K562 (cell line): Measurements from ENCODE around the gene MAB21L4. TPM values are rescaled to one million over a fixed set of nuclear protein-coding genes. Genes with fewer than 3 reads are reported as not detected.
A peak's percentile ranks its signal among the peaks of the same experiment; 100 is the strongest.

Experiments used
- ATAC-seq: fragments of 200-7000 bp; cut with Tn5 transposase; 3 replicates; pipeline ENCODE4 v1.9.1; 2020; ENCODE audit warnings: moderate library complexity
- BruUV-seq: library from RNA; stranded (reverse); fragments of 400-500 nt; replicated peaks from 2 replicates; lab custom pipeline; 2021; lab: Mats Ljungman, UMichigan
- CTCF ChIA-PET: fragments of 300-600 bp; formaldehyde crosslinking; extraction: SDS; loops from one replicate; lab custom pipeline; 2021; ENCODE audit warnings: low intra/inter-chr PET ratio; lab: Yijun Ruan, JAX
- POLR2A ChIA-PET: fragments of 300-600, 350-650 bp; sonication (Branson Sonifier 250); formaldehyde crosslinking; extraction: SDS; loops from one replicate; lab custom pipeline; 2021; ENCODE audit warnings: antibody characterized with exemption, inconsistent platforms; lab: Yijun Ruan, JAX
- DNase-seq, 4 experiments: peaks; one replicate each; pipeline versions ENCODE4 v3.0.0 to v3.0.0-alpha.2; 2011 to 2018; ENCODE audit warnings: low spot score in 3 of 4, mixed read lengths in 3 of 4; ENCODE audit errors: extremely low read depth in 1 of 4
- FAIRE-seq: peaks from 2 replicates; lab custom pipeline; 2011; peaks lifted over from hg19 to GRCh38; lab: Jason Lieb, UNC
- H2AFZ ChIP-seq: 2 replicates; pipeline ENCODE4 v1.6.0; 2011; ENCODE audit warnings: low read depth, low read length, control low read depth, inconsistent platforms
- H3K27ac ChIP-seq: fragments of 200-600 bp; 3 replicates; pipeline ENCODE4 v1.8.0; 2011; ENCODE audit warnings: low read depth, mild to moderate bottlenecking, control low read depth, inconsistent platforms, low read length, moderate library complexity, mixed read lengths; ENCODE audit errors: extremely low read depth
- H3K27me3 ChIP-seq, 2 experiments: fragments of 300-600 bp in 1 of 2; 2 replicates in 1 of 2; 3 replicates in 1 of 2; pipeline versions ENCODE4 v1.6.0 to v1.8.0; 2011; ENCODE audit warnings: inconsistent platforms in 2 of 2, low read length in 2 of 2, mild to moderate bottlenecking in 1 of 2, mixed read lengths in 1 of 2, moderate library complexity in 1 of 2; ENCODE audit not compliant: control insufficient read depth in 2 of 2, insufficient read depth in 2 of 2
- H3K36me3 ChIP-seq: fragments of 300-600 bp; 3 replicates; pipeline ENCODE4 v1.8.0; 2011; ENCODE audit warnings: mild to moderate bottlenecking, low read length, inconsistent platforms; ENCODE audit not compliant: control insufficient read depth, insufficient read depth
- H3K4me1 ChIP-seq, 2 experiments: fragments of 200-600 bp in 1 of 2; replicated peaks in 1 of 2; 2 replicates in 1 of 2; 3 replicates in 1 of 2; pipeline versions ENCODE4 v1.5.1 to v1.8.0; 2011; ENCODE audit warnings: inconsistent platforms in 2 of 2, low read length in 2 of 2, mild to moderate bottlenecking in 1 of 2, mixed read lengths in 1 of 2, moderate library complexity in 1 of 2; ENCODE audit not compliant: control insufficient read depth in 2 of 2, insufficient read depth in 2 of 2
- H3K4me2 ChIP-seq: 2 replicates; pipeline ENCODE4 v1.6.1; 2011; ENCODE audit warnings: low read length, control low read depth, inconsistent platforms, mixed read lengths; ENCODE audit not compliant: insufficient read depth
- H3K4me3 ChIP-seq: fragments of 200-600 bp; sonication (generic), shearing (Covaris generic); 2 replicates; pipeline ENCODE4 v1.5.1; 2016; ENCODE audit warnings: control low read depth, inconsistent platforms
- H3K79me2 ChIP-seq: fragments of 200-600 bp; 3 replicates; pipeline ENCODE4 v1.8.0; 2011; ENCODE audit warnings: low read length, inconsistent platforms; ENCODE audit not compliant: control insufficient read depth, insufficient read depth
- H3K9ac ChIP-seq, 2 experiments: 2 replicates each; pipeline versions ENCODE4 v1.6.0 to v1.6.1; 2011; ENCODE audit warnings: low read depth in 2 of 2, low read length in 2 of 2, control low read depth in 1 of 2, inconsistent platforms in 1 of 2, mild to moderate bottlenecking in 1 of 2, mixed read lengths in 1 of 2; ENCODE audit not compliant: insufficient read depth in 1 of 2
- H3K9me1 ChIP-seq: one replicate; pipeline ENCODE4 v1.6.0; 2011; ENCODE audit warnings: inconsistent platforms, mild to moderate bottlenecking, low read length, moderate library complexity; ENCODE audit not compliant: control insufficient read depth, insufficient read depth
- H3K9me3 ChIP-seq: replicated peaks from 2 replicates; pipeline ENCODE4 v1.5.1; 2011; ENCODE audit warnings: low read depth, low read length, inconsistent platforms; ENCODE audit not compliant: control insufficient read depth, insufficient read depth
- H4K20me1 ChIP-seq: replicated peaks from 2 replicates; pipeline ENCODE4 v1.6.1; 2011; ENCODE audit warnings: low read length, inconsistent platforms, mixed read lengths; ENCODE audit not compliant: control insufficient read depth, insufficient read depth
- CTCF ChIP-seq, 3 experiments: IDR thresholded peaks in 2 of 3; conservative IDR thresholded peaks in 1 of 3; 2 replicates each; pipeline ENCODE4 v1.5.1; 2011 to 2012; ENCODE audit warnings: low read length in 3 of 3, mild to moderate bottlenecking in 3 of 3, control low read depth in 2 of 3, improper control_type of control experiment in 1 of 3, inconsistent platforms in 1 of 3, low read depth in 1 of 3, mixed read lengths in 1 of 3, moderate library complexity in 1 of 3; ENCODE audit not compliant: insufficient read depth in 2 of 3
- CTCFL ChIP-seq: IDR thresholded peaks from 2 replicates; pipeline ENCODE4 v1.6.1; 2011; ENCODE audit warnings: borderline replicate concordance, low read depth, mild to moderate bottlenecking, moderate library complexity, low read length; ENCODE audit not compliant: insufficient read depth, poor library complexity, severe bottlenecking
- MAZ ChIP-seq, 2 experiments: fragments of 450-650 bp in 1 of 2; sonication (generic) in 1 of 2; formaldehyde crosslinking; IDR thresholded peaks in 1 of 2; conservative IDR thresholded peaks in 1 of 2; 2 replicates each; pipeline versions ENCODE4 v1.4.0 to v1.5.0; 2020; ENCODE audit warnings: mild to moderate bottlenecking in 1 of 2, missing genetic modification reagents in 1 of 2
- RAD21 ChIP-seq, 2 experiments: fragments of 250-450 bp in 1 of 2; fragments of 450-650 bp in 1 of 2; sonication (Bioruptor Pico) in 1 of 2; formaldehyde crosslinking in 1 of 2; IDR thresholded peaks in 1 of 2; conservative IDR thresholded peaks in 1 of 2; 2 replicates each; pipeline versions ENCODE4 v1.4.0 to v1.8.0; 2020 to 2022; ENCODE audit warnings: mild to moderate bottlenecking in 2 of 2, moderate library complexity in 1 of 2
- SIN3B ChIP-seq: fragments of 450-650 bp; IDR thresholded peaks from 2 replicates; pipeline ENCODE4 v1.6.1; 2017; ENCODE audit warnings: low read depth, mild to moderate bottlenecking, moderate library complexity
- SIRT6 ChIP-seq: IDR thresholded peaks from one replicate; pipeline ENCODE4 v1.6.1; 2012; ENCODE audit warnings: low read depth, mild to moderate bottlenecking, control low read depth, inconsistent platforms, low read length, moderate library complexity
- SMC3 ChIP-seq: conservative IDR thresholded peaks from 2 replicates; pipeline ENCODE4 v1.6.1; 2011; ENCODE audit warnings: low read depth, low read length, improper control_type of control experiment; ENCODE audit not compliant: insufficient read depth
- ZBTB7A ChIP-seq: IDR thresholded peaks from 2 replicates; pipeline ENCODE4 v1.6.1; 2011; ENCODE audit warnings: low read depth, mild to moderate bottlenecking, low read length, moderate library complexity, borderline replicate concordance; ENCODE audit not compliant: control insufficient read depth
- ZFP36 ChIP-seq: fragments of 150-350 bp; IDR thresholded peaks from 2 replicates; pipeline ENCODE4 v1.6.1; 2018; ENCODE audit warnings: low read length, low read depth; ENCODE audit not compliant: partially characterized antibody
- WGBS: fragments of 100-300 bp; shearing (Covaris generic); methylation state at CpG from one replicate; pipeline ENCODE4 v1.1.6; 2016; ENCODE audit warnings: low coverage, mixed read lengths; ENCODE audit not compliant: insufficient coverage; ENCODE audit errors: missing lambda C conversion rate; 5-methylcytosine and 5-hydroxymethylcytosine counted together
- in situ Hi-C: fragments of 300-500 bp; cut with MboI; formaldehyde crosslinking; loops from 4 replicates; pipeline ENCODE4 v1.15.0; 2018; ENCODE audit warnings: inconsistent platforms, mixed read lengths
- intact Hi-C: fragments of 100-400 bp; cut with micrococcal nuclease; formaldehyde crosslinking; loops from 2 replicates; pipeline ENCODE4 v1.14.2; 2022
- polyA plus RNA-seq, 8 experiments: library from polyadenylated mRNA; depleted of rRNA in 4 of 8; stranded (reverse) in 5 of 8; unstranded in 3 of 8; fragments of >200 nt; fragmentation: Nextera tagmentation in 2 of 8; fragmentation: Illumina TruSeq in 1 of 8; extraction: Ambion mirVana in 2 of 8; extraction: Trizol in 1 of 8; gene quantifications; 2 replicates each; pipeline versions ENCODE4 v1.2.1 to v1.2.3, GENCODE V29; 2011 to 2014; ENCODE audit warnings: inconsistent platforms in 1 of 8, missing spikeins in 1 of 8
- total RNA-seq, 7 experiments: library from RNA; depleted of rRNA in 6 of 7; stranded (reverse); fragments of >200 nt in 6 of 7; fragmentation: Illumina TruSeq in 2 of 7; extraction: Trizol in 2 of 7; gene quantifications; 2 replicates each; pipeline versions ENCODE4 v1.2.1 to v1.2.3, GENCODE V29; 2011 to 2021; ENCODE audit warnings: low replicate concordance in 1 of 7

MAB21L4 gene
- total and polyA plus RNA-seq, 9 of the 15 experiments (the other 6 are each of a cell fraction or from before 2014, with no cell fraction given): 0.03 TPM; not detected in 8

GRCh38 chr2:240913810-240914644 is 18.1 kb upstream of the MAB21L4 start:
- no peak overlapping the region for H2AFZ ChIP-seq
- H3K27me3 ChIP-seq: peaks cover 0 to 38% of the 10 kb centered on the region in 2 experiments; a peak in 2 of 5 replicates
- H3K9me3 ChIP-seq: no peaks in the 10 kb centered on the region
- no peaks in the 10 kb centered on the region for H3K9me1 ChIP-seq
- peak in 1 of 2 experiments; percentile 59; a peak in 2 of 4 replicates for TF ChIP-seq RAD21 (CRISPR knock-in tag; conservative IDR thresholded peaks at IDR 0.05 in 1 of 2, IDR thresholded peaks at IDR 0.05 in 1 of 2)
- peak; percentile 89 for TF ChIP-seq ZFP36
- peak in 1 of 2 experiments; percentile 47; a peak in 1 of 4 replicates for TF ChIP-seq MAZ (CRISPR knock-in tag; conservative IDR thresholded peaks at IDR 0.05 in 1 of 2, IDR thresholded peaks at IDR 0.05 in 1 of 2)
- peak; percentile 81 for TF ChIP-seq ZBTB7A
- TF ChIP-seq CTCFL: peak; percentile 2
- TF ChIP-seq SIN3B: no peak
- TF ChIP-seq CTCF (IDR thresholded peaks at IDR 0.05 in 2 of 3, conservative IDR thresholded peaks at IDR 0.05 in 1 of 3; ENCODE audit: insufficient read depth in 2 of 3, low read depth in 1 of 3, low read length in 3 of 3): peak; percentile 59 to 72 (median 70)
- no peak for TF ChIP-seq SIRT6
- peak; percentile 45; the same call in 1 of the 2 replicates for TF ChIP-seq SMC3
- no peak overlapping the region for H3K9ac ChIP-seq
- H3K79me2 ChIP-seq: no peaks in the 10 kb centered on the region
- ChIA-PET CTCF (interaction anchor here (0.6 kb wide), 1 partner anchor 444 kb away, joined by 3 read pairs; no protein-coding TSS in a partner anchor), POLR2A (interaction anchor here (0.6 kb wide), 4 partner anchors 8 to 1574 kb away, joined by 3 to 4 read pairs (median 3); no protein-coding TSS in a partner anchor)
- DNase-seq (peak; percentile 54 to 79 (median 74)), ATAC-seq (peak; percentile 89), FAIRE-seq (no peak)
- in situ Hi-C loops: no loop called here
- no peak overlapping the region for H3K4me2 ChIP-seq
- H4K20me1 ChIP-seq: peaks cover 6% of the 10 kb centered on the region
- H3K36me3 ChIP-seq: no peaks in the 10 kb centered on the region
- WGBS: 7% methylated on average over 19 of the region's 36 CpGs
- H3K4me1 ChIP-seq: peaks cover 0 to 27% of the 10 kb centered on the region in 2 experiments; a peak in 2 of 5 replicates
- BruUV-seq: no TSS peak
- intact Hi-C loops: loop anchor here (10.0 kb wide), 1 partner anchor 161 kb away; no protein-coding TSS in a partner anchor
- no peak overlapping the region for H3K27ac ChIP-seq
- no peak overlapping the region for H3K4me3 ChIP-seq
